GM12873 (cell line): ENCODE measurements around the gene KLK1.

ENCODE experiments used
- TF ChIP-seq, protein P1 (sequence below): IDR thresholded peaks from 2 replicates; pipeline ENCODE4 v1.5.1; 2012; ENCODE audit warnings: low read depth, mild to moderate bottlenecking, moderate library complexity, low read length, control low read depth; ENCODE audit not compliant: insufficient read depth; ENCODE audit errors: missing control alignments

KLK1 gene

DNA sequence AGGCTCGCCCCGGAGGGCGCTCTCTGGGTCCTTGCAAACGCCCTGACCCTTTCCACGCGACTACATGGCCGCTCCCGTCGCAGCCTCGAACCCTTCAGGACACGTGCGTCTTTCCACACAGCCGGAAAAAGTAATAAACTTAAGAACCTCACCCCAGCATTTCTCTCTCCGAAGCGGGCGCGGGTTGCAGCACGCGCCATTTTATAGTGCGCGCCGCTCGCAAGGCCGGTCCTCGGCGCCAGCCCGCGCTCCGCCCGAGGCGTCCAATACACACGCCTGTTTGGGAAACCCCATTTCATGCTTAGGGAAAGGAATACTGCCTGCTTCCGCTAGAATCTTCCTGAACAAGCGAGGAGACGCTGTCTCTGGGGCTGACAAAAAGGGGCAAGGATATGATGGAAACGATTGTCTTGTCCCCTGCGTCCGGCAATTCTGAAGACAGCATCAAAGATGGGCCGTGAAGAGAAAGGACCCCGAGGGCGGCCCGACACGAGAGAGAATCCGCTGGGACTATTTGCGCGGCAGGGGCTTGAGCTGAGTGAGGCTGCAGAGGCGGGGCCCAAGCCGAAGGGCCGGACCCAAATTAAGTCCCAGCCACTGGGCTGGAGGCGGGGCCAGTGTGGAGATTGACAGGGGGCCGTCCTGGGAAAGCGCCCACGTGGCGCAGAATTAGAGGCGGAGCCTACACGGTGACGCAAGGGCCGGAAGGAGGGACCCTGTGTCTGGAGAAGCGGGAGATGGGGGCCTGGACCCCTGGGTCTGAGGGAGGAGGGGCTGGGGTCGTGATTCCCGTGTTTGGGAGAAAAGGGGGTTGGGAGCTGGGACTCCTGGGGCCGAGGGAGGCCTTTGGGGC is 18.9 kb downstream of the KLK1 start:
- TF ChIP-seq, protein P1, sequence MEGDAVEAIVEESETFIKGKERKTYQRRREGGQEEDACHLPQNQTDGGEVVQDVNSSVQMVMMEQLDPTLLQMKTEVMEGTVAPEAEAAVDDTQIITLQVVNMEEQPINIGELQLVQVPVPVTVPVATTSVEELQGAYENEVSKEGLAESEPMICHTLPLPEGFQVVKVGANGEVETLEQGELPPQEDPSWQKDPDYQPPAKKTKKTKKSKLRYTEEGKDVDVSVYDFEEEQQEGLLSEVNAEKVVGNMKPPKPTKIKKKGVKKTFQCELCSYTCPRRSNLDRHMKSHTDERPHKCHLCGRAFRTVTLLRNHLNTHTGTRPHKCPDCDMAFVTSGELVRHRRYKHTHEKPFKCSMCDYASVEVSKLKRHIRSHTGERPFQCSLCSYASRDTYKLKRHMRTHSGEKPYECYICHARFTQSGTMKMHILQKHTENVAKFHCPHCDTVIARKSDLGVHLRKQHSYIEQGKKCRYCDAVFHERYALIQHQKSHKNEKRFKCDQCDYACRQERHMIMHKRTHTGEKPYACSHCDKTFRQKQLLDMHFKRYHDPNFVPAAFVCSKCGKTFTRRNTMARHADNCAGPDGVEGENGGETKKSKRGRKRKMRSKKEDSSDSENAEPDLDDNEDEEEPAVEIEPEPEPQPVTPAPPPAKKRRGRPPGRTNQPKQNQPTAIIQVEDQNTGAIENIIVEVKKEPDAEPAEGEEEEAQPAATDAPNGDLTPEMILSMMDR = no peak

DNA sequence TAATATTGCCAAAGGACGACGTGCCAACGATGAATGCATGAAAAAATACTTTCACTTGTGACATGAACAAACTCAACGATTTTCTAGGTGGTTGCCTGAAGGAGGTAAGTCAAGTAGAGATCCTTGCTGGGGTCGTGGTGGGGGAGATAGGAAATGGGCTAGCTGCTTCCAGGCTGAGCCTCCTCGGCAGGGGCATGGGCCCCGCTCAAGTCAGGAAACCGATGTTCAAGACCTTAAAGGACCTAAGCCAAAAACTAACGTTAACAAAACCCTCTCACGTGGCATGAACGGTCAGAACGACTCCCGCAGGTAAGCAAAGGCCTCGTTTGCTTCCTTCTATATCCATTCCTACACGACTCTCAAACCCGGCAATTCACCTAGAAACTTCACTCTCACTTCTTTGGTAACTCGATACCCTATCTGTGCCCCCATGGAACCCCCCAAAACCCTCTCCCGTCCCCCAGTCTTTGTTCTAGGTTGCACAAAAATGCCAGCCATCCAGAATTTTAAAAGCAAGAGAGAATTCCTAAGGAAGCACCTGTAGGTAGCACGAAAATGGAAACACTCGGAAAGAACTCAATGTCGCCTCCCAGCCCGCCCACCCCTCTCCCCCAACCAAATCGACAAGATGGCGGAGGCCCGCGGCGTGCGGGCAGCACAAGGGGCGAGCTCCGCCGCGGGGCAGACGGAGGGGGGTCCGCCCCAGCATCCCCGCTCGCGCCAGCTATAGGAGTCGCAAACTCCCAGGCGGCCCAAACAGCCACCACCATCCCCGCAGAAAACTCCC is 19.8 kb downstream of the KLK1 start:
- TF ChIP-seq, protein P1 = no peak

DNA sequence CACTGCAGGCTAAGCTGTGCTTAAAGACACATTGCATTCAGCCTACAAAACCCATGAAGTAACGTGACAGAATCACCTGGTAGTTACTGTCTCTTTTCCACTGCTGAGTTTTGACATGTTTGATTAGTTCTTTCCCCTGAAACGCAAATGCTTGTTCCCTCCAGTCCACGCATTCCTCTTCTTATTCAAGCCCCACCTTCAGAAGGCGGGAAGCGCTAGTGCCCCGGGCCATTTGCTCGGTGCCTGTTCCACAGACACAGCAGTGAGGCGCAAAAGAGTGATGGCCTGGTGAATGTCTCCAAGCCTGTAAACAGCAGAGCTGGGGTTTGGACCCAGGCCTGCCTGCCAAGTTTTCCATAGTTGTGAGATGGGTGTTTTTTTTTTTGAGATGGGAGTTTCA is 22.5 kb downstream of the KLK1 start:
- TF ChIP-seq, protein P1 = no peak

DNA sequence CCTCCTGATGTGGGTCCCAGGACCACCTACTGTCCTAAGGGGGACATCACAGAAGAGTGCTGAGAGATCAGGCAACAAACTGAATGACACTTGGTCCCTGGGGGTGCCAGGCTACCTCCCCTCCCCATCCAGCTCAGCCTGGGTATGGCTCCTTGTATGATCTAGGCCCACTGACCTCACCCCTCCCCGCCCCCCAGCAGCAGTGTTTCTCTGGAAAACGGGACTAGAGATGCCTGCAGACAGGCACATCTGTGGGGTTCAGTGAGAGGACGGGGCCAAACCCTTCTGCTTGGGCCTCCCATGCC is 24.1 kb downstream of the KLK1 start:
- TF ChIP-seq, protein P1 = no peak

DNA sequence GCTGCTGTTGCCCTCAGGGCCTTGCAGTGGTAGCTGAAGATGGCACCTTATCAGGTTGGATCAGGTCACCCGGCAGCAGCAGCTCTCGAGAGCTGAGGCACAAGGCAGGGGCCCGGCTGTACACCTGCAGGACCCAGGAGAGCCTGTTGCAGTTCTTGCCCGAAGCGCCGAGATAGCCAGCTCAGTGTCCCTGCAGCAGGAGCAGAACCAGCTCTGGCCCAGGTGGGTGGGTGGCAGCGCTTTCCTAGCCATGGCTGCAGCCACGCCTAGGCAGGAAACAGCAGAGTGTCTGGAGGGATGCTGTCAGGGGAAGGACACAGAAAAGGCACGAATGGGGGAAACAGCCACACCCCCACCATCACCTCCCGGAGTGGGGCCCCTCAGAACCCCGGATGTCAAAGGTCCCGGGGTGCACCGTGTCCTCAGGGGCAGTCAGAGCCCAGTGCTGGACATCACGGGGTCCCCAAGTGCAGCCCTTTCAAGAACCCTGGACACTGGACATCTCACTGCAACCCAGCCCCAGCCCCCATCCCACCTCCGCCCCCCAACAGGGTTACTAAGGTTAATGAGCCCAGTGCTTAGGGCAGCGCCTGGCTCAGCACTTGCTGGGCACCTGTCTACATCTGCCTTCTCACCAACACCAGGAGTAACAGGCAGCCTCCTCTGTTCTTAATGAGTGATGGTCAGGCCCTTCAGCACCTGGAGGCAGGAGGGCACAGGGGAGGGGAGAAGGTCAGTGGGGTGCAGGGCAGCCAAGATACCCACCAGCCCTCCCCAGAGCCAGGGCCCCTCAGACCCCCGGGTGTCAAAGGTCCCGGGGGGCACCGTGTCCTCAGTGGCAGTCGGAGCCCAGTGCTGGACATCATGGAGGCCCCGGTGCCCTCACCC is 24.7 kb downstream of the KLK1 start:
- TF ChIP-seq, protein P1 = no peak

DNA sequence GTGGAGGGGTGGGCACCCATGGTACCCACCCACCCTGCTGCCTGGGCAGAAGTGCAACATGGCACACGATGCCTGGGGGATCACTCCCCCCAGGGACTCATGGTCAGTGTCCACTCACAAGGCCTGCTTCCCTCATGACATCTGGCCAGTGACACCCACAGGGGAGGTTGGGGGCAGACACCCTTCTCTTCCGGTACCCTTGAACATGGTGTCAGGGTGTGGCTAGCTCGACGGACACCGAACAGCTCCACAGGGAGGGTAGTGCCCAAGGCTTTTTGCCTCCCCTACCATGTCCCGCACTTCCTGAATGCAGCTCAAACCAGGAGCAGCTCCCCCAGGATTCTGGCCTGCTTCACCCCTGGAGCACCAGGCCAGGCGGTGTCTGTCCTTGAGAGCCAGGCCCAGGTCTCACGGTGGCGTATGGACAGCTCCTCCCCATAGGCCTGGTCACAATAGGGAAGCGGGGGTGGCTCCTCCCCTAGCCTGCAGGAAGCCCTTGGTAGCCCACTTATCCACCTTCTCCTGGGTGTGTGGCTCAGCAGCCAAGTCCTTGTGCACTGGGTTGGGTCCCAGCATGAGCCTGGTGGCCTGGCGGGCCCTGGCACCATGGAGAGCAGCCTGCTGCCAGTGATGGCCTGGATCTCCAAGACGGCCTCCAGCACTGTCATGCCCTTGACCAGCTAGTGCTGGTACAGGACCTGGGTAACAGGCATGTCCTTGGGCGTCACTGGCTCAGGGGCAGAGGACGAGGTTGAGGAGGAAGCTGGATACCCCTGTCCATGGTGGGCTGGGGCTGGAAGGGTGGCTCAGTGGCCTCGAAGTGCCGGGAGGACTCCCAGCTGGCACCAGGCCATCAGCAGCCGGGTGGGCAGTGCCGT is 25.6 kb downstream of the KLK1 start:
- TF ChIP-seq, protein P1 = no peak
